A549 treated with AZD2906 at 1 μM for 4 hours (cell line): ENCODE results near the gene PRR12. TPM values are rescaled to one million over a fixed set of nuclear protein-coding genes. Genes with fewer than 3 reads are reported as not detected.

ENCODE experiments used
- total RNA-seq: library from RNA; stranded (reverse); fragments of 200-300 nt; extraction: Qiagen RNA extraction; gene quantifications from 5 replicates; pipeline ENCODE4 v1.2.3, GENCODE V29; 2022

The PRR12 gene, protein sequence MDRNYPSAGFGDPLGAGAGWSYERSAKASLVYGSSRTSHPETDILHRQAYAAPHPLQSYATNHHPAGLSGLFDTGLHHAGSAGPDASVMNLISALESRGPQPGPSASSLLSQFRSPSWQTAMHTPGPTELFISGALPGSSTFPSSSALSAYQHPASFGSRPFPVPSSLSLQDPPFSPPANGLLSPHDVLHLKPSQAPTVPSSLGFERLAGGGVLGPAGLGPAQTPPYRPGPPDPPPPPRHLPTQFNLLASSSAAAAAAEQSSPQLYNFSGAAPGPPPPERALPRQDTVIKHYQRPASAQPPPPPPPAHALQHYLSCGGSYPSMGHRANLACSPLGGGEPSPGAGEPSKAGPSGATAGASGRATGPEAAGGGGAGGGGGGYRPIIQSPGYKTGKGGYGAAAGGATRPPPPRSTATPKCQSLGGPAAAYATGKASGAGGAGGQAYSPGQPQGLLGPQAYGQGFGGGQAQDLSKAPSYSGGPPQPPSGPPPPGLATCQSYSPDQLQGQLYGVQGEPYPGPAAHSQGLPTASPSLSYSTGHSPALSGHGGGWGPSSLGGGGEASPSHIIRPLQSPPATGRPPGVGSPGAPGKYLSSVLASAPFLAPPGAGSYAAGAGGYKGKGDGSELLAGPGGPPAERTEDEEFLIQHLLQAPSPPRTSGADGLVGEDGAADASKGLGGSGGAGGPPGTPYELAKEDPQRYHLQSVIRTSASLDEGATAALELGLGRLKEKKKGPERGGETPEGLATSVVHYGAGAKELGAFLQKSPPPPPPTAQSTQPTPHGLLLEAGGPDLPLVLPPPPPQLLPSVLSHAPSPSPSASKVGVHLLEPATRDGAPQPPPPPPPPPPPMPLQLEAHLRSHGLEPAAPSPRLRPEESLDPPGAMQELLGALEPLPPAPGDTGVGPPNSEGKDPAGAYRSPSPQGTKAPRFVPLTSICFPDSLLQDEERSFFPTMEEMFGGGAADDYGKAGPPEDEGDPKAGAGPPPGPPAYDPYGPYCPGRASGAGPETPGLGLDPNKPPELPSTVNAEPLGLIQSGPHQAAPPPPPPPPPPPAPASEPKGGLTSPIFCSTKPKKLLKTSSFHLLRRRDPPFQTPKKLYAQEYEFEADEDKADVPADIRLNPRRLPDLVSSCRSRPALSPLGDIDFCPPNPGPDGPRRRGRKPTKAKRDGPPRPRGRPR (N-terminal part only)
- total RNA-seq: 31.0 to 38.2 TPM (median 37.4 TPM) in 5 replicates

DNA sequence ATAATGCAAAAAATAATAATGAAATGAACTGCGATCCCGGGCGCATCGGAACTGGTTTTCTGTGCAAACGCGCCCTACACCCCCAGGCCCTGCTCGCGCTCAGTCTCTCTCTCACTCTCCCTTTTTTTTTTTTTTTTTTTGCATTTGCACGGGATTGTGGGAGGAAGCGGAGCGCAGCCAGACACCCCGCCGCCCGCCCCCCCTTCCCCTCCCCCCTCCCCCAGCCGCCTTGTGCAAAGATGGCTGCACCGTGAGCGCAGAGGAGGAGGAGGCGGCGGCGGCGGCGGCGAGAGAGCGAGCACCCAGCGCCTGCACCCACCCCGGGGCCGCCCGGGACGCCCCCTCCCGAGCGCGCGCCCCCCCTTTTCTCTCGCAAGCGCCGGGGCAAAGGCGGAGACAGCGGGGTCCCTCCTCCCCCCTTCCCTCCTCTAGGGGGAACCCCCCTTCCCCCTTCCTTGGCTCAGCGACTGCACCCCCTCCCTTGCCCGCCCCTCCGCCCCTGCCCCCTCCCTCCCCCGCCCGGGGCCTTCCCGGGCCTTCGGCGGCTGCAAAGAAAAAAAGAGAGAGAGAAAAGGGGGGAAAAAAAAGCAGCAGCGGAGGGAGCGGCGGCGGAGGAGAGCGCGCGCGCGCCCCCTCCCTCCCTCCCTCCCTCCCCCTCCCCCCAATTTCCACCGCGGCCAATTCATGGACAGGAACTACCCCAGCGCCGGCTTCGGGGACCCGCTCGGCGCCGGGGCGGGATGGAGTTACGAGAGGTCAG, at the start of gene PRR12:
TSS of gene PRR12 (plus strand) at position 212 of the 760 bp plus-strand sequence. CDS start at position 685, 473 bp downstream.

DNA sequence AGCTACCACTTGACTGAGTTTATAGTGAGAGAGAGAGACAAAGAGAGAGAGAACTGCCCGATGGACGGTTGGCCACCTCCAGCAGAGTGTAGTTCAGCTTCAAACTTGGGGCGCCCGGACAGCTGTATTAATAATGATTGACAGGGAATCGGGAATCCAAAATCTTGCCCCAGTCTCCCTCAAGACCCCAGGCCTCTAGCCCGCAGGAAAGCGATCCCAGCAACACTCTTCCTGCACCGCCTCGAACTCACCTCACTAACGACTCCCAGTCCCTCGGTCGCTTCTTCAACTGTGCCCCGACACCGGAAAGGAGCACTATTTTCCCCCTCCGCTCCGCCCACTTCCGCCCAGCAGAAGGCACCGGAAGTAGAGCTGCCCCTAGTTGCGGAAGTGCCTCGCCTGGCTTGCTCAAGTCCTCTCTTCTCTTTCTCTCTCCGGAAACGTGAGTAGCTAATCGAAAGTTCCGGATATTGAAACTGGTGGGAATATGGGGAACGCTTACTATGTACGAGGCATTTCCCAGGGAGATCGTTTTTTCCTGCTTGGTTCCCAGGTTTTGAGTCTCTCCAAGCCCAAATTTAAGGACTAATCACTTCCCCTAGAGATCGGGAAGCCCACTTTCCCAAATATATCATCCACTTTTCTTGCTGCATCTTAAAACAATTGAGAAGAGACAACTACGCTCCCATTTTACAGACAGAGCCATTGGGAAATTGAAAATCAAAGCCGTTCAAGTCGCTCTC, 10.5 kb upstream of the PRR12 start, which contains the start of gene NOSIP:
TSS of gene NOSIP (minus strand) at position 293 of the 743 bp plus-strand sequence. CDS start 19,865 bp downstream, outside the sequence.

DNA sequence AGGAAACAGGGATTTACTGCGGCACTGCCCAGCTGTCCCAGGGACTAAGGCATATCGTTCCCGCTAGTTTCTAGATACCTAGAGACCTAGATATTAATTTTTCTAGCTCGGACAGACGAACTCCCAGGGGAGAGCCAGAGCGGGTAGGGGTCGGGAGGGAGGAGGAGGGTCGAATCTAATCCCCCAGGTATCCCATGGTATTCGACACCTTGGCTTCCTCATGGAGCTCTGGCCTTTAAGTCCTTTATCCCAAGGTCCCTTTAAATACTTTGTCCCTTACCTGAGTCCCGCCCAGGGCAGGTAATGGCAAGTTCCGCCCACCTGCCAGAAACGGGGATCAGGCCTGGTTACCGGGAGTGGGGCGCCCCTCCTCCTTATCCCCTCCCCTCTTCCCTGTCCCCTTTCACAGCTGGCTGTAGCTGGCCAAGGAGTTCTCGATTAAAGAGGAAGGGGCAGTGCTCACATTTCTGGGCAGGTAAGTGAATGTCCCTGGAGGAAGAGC, 9.9 kb upstream of the PRR12 start, which contains the start of gene PRRG2:
TSS of gene PRRG2 (plus strand) at position 310 of the 502 bp plus-strand sequence. CDS start 1,904 bp downstream, outside the sequence.

DNA sequence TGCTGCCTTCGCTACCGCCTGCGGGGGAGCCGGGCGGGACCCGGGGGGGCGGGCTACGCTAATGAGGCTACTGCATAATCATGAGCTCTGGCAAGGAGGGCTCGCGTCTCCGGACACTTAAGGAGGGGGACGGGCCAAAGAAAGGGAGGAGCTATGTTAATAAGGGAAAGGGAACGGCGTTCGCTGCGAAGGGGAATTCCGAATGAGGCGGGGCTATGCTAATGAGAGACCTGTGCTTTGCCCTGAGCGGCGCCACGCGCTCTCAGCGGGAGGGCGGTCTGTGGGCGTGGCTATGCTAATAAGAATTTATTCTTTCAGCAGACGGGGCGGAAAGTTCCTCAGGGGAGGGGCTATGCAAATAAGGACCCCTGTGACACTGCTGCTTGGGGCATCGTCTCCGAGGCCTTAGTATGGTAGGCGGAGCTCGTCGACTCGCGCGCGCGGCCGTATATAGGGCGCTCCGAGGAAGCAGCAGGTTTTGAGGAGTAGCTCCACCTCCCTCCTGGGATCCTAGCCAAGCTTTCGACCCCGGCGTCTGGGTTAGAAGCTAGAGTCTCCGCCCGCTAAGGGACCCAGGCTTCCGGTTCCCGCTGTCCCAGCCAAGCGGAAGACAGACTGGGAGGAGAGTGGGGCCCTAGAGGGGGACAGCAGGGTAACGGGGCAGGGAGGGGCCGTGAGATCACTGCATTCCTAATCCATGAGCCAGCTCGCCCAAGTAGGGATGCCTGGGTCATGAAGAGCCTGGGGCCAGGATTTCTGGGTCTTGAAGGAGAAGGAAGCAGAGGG, 49.3 kb downstream of the PRR12 start, which contains the start of gene RRAS:
TSS of gene RRAS (minus strand) at position 31 of the 786 bp plus-strand sequence. CDS start 45 bp downstream, outside the sequence.

DNA sequence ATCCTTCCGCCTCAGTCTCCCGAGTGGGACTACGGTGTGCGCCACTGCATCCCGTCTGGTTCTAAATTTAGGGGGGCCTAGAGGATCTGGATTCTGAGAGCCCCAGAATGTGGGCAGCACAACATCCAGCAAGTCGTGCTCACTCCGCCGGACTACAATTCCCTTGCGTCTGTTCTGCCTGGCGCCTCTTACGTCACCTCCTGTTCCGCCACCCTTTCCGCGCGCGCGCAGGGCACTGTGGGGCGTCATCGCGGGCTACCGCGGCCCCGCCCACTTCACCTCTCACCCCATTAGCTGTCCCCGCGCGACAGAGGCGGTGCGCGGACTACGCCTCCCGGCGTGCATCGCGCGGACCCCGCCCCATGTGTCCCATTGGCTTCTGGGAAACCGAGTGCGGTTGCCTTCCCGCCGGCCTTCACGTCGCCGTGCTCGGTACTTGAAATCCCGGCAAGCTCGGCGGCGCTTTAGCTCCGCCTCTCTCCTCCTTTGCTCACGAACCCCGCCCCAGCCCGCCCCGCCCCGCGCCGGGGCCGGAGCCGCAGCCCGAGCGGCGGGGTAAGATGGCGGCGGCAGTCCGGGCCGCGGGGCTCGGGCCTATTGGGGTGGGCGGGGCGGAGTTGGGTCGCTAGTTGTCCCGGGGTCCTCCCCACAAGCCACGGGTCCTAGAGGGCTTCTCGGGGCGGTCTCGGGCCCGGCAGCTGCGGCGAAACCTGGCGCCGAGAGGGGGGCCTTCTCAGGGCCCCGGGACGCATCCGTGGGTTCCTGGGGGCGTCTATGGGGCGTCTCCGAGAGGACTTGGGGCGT, 50.9 kb downstream of the PRR12 start, which contains the start of gene SCAF1:
TSS of gene SCAF1 (plus strand) at position 522 of the 804 bp plus-strand sequence. CDS start 2,818 bp downstream, outside the sequence.

DNA sequence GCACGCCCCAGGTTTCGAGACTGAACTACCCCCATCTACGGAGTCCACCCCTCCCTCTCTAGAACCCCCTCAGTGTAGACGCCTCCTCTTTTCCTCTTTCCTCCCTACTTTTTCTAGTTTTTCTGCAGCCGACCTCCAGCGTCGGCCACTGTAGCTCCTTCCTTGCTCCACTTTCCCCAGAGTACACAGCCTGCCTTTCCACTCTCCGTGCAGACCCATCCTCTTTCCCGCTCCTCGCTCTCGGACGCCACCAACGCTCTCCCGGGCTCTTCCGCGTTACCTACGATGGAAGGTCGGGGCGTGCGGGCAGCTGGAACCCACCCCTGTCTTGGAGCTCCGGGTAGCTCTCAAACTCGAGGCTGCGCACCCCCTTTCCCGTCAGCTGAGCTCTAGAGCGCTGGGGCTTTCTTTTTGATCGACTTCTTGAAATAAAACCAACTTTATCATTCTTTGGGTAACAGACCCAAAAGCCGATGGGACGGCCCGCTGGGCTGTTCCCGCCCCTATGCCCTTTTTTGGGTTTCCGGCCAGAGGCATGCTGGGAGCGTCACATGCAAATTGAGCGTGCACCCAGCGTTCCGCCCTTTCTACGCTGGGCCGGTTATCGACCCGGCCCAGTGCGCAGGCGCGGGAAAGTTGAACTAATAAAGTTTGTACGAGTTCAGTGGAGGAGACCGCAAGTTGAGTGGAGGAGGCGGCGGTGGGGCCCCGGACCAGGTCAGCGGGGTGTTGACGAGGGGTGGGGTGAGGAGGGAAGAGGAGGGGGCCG, 74.6 kb downstream of the PRR12 start, which contains the start of the genes BCL2L12 and IRF3:
TSS of gene BCL2L12 (plus strand) at position 583 of the 769 bp plus-strand sequence. CDS start 760 bp downstream, outside the sequence.
TSS of gene IRF3 (minus strand) at position 507 of the 769 bp plus-strand sequence. CDS start 1,019 bp downstream, outside the sequence.

Other genes starting within 250 kb of the PRR12 start
- 12.3 to 18.5 TPM (median 16.9 TPM) in 5 replicates for gene TEAD2, start 228.8 kb upstream of the PRR12 start, total RNA-seq
- 0.23 to 0.88 TPM (median 0.64 TPM) in 5 replicates for gene DKKL1, start 227.3 kb upstream of the PRR12 start, total RNA-seq
- gene KASH5, start 202.9 kb upstream of the PRR12 start, total RNA-seq: 0.10 TPM in 1 of 5 replicates, not detected in the others
- not detected in 5 replicates for gene PTH2, start 167.7 kb upstream of the PRR12 start, total RNA-seq
- gene GFY, start 165.8 kb upstream of the PRR12 start, total RNA-seq: 0.12 to 0.27 TPM (median 0.16 TPM) in 5 replicates
- gene SLC17A7, start 149.7 kb upstream of the PRR12 start, total RNA-seq: 0.49 to 0.71 TPM (median 0.60 TPM) in 5 replicates
- gene PIH1D1, start 139.4 kb upstream of the PRR12 start, total RNA-seq: 87.3 to 93.9 TPM (median 89.3 TPM) in 5 replicates
- gene ALDH16A1, start 138.0 kb upstream of the PRR12 start, total RNA-seq: 15.9 to 24.2 TPM (median 23.6 TPM) in 5 replicates
- 1.1 to 1.7 TPM (median 1.3 TPM) in 5 replicates for gene FLT3LG, start 117.0 kb upstream of the PRR12 start, total RNA-seq
- gene RPL13A, start 103.6 kb upstream of the PRR12 start, total RNA-seq: 3,944 to 4,526 TPM (median 4,133 TPM) in 5 replicates
- 3,950 to 4,247 TPM (median 3,984 TPM) in 5 replicates for gene RPS11, start 94.7 kb upstream of the PRR12 start, total RNA-seq
- 24.3 to 33.5 TPM (median 29.7 TPM) in 5 replicates for gene FCGRT, start 78.5 kb upstream of the PRR12 start, total RNA-seq
- gene RCN3, start 63.2 kb upstream of the PRR12 start, total RNA-seq: 1.4 to 3.0 TPM (median 2.4 TPM) in 5 replicates
- 87.6 to 112 TPM (median 109 TPM) in 5 replicates for gene NOSIP, start 10.6 kb upstream of the PRR12 start, total RNA-seq
- gene PRRG2, start 9.9 kb upstream of the PRR12 start, total RNA-seq: 0.85 to 1.1 TPM (median 0.96 TPM) in 5 replicates
- gene RRAS, start 49.0 kb downstream of the PRR12 start, total RNA-seq: 105 to 173 TPM (median 169 TPM) in 5 replicates
- 50.8 to 69.8 TPM (median 67.0 TPM) in 5 replicates for gene SCAF1, start 51.0 kb downstream of the PRR12 start, total RNA-seq
- gene IRF3, start 74.7 kb downstream of the PRR12 start, total RNA-seq: 83.6 to 102 TPM (median 97.5 TPM) in 5 replicates
- gene BCL2L12, start 74.8 kb downstream of the PRR12 start, total RNA-seq: 57.1 to 73.6 TPM (median 72.4 TPM) in 5 replicates
- 403 to 431 TPM (median 410 TPM) in 5 replicates for gene PRMT1, start 86.1 kb downstream of the PRR12 start, total RNA-seq
- gene ADM5, start 98.4 kb downstream of the PRR12 start, total RNA-seq: 2.9 to 5.7 TPM (median 5.0 TPM) in 5 replicates
- gene CPT1C, start 99.9 kb downstream of the PRR12 start, total RNA-seq: 9.8 to 15.7 TPM (median 12.9 TPM) in 5 replicates
- gene TSKS, start 172.1 kb downstream of the PRR12 start, total RNA-seq: not detected in 5 replicates
- 45.0 to 59.7 TPM (median 55.3 TPM) in 5 replicates for gene AP2A1, start 175.8 kb downstream of the PRR12 start, total RNA-seq
- gene FUZ, start 222.1 kb downstream of the PRR12 start, total RNA-seq: 14.8 to 15.7 TPM (median 15.3 TPM) in 5 replicates
- gene MED25, start 227.1 kb downstream of the PRR12 start, total RNA-seq: 50.2 to 70.6 TPM (median 70.4 TPM) in 5 replicates